HG03064 (cell line): ENCODE results near the gene SPAG4.
A peak's percentile ranks its signal among the peaks of the same experiment; 100 is the strongest.

Experiments
- ATAC-seq: cut with Tn5 transposase; IDR thresholded peaks from one replicate; pipeline ENCODE4 v1.9.1; 2021; ENCODE audit warnings: low read depth; ENCODE audit not compliant: unreplicated experiment

Gene SPAG4

DNA sequence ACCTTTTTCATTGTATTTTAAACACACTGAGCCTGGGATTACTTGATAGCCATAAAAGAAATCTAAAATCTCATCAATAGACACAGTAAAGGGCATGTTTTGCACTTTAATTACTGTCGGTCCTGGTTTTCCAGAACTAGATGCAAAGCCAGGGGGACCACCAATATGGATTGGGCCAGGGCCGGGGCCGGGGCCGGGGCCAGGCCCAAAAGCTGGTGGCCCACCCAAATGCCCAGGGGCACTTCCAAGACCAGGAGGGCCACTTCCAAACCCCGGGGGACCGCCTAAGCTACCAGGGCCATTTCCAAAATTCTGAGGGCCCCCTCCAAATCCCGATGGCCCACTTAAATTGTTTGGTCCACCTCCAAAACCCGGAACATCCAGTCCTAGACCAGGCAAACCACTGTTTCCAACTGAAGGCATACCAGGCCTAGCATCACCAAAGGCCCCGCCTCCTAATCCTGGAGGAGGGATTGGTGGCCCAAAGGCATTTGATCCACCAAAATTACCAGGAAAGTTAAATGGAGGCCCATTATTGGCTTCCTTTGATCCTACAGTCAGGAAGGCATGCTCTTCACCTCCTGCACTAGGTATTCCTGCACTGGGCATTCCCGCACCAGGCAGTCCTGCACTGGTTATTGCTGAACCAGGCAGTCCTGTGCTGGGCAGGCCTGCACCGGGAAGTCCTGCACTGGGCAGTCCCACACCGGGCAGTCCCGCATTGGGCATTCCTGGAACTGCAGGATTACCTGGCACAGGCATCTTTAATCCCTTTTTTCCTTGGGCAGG lies 37.2 kb downstream of the SPAG4 start:
- ATAC-seq, result no peak

DNA sequence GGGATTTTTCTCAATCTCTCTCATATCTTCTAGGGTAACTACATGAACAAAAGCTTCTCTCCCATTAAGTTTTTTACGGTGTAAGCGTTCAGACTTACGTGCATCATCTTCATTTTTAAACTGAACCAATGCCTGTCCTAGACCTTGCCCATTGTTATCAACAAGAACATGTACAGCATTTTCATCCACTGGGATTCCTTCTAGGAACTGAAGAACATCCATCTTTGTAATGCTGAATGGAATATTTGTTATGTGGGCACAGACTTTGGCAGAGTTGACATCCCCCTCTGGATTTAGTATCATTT lies 37.8 kb downstream of the SPAG4 start:
- no peak for ATAC-seq

DNA sequence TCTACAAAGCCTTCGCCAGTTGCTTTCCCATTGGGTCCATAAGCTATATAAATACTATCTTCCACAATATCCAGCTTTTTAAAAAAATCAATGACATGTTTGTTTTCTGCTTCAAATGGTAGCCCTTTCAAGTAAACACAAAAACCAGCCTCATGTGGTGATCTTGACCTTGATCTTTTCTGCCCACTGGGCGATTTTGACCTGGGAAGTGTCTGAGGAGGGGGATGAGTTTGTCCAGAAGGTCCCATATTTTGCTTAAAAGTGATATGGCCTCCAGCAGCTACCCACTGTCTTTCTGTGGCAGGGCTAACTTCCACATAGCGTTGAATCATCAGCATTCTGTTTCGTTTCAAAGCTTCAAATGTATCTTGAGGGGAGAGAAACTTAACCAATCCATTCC lies 38.3 kb downstream of the SPAG4 start:
- no peak for ATAC-seq

DNA sequence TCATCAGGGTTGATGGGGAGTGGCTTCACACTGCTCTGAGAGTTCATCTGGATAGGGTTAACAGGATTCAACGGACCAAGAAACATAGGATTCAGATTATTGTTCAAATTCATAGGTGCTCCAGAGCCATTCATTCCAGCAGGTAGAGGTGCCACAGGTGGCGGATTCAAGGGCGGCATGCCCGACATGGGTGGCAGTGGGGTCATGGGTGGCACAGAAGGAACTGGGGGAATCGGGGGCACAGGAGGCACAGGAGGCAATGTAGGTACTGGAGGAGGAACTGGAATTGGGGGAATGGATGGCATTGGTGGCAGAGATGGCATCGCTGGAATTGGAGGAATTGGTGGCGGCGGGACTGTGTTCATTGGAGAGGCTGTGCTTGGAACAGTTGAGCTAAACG lies 38.8 kb downstream of the SPAG4 start:
- ATAC-seq, result no peak

DNA sequence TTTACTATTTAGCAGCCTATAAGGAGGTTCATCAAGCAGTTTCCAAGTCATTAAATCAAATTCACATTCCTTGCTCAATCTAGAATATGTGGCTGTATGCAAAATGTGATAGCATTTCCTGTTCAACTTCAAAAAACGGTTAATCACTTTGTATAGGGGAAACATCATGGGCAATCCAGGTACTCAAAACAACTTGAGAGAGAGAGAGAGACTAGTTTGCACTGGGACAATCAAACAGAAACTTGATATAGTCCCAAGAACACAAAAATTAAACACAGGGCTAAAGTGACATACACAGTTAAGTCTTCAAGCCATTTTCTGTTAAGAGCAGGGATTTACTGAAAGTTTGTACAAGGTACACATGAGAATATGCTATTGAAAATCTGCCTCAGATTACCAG lies 41.6 kb downstream of the SPAG4 start:
- ATAC-seq, result no peak

DNA sequence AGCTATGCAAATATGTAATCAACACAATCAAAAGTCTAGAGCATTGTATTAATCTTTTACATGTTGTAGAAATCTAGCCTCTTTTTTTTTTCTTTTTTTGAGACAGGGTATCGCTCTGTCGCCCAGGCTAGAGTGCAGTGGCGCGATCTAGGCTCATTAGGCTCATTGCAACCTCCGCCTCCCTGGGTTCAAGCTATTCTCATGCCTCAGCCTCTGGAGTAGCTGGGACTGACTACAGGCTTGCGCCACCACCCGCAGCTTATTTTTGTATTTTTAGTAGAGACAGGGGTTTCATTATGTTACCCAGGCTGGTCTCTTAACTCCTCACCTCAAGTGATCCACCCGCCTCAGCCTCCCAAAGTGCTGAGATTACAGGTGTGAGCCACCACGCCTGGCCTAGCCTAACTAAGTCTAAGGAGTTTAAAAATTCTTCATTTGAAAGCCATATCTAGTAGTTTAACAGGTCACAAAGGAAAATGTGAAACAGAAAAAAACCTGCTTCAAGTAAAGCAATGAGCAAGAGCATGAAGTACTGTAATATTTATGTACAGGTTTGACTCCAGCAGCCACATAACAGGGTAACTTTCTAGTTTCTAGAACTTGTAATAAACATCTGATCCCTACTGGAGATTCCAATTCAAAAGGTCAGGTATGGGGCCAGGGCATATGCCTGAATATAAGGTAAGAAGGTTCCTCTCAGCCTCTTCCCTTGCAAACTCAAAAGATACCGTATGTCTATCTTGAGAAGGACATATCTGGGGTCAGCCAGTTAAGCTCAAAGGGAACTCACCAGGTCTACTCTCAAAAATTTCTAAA lies 44.7 kb downstream of the SPAG4 start:
- no peak for ATAC-seq

DNA sequence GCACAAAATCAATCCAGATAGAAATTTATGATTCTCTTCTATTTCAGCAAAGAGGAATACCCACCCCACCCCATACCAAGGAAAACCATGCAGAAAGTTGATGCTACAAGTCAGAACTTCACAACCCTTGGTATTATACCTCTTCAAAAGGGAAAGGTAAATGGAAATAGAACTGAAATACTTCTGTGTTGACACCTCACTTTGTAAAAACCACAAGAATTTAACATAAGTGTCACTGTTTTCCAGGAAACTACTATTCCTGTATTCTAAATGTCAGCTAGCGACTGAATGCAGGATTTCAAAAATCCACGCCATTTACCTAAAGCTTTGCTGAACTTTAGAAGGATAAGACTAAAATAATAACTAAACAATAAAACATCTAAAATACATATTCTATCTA lies 45.4 kb downstream of the SPAG4 start:
- ATAC-seq, result no peak

DNA sequence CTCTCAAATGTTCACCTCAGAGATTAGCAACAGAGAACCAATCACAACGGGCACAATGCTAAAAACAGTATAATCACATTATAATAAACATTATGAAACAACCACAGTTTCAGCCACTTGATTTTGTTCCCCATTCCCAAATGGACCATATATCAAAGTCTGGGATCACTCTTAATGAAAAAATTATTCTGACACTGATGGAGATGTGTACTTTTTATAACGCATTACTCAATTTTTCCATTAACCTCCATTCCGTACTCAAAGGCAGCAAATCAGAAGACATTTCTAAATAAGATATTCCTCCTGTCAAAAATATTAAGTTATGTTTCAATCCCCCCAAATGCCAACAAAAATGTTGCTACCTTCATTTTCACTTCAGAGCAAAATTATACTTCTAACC lies 46.3 kb downstream of the SPAG4 start:
- no peak for ATAC-seq

DNA sequence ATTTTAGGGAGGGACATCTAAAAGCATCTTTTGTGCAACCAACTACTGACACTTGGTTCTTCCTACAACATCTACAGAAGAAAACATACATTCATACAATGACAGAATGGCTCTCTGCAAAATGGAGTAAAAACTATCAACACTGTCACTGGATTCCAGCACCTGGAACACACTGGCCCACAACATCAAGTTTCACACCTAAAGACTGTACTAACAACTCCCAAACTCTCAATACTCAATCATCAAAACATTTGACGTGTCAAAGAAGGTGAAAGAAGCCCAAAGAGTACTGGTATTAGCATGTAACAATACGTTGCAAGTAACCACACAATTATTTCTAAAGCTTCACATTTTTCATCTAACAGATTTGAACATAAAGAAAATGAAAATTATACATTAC lies 46.9 kb downstream of the SPAG4 start:
- no peak for ATAC-seq

DNA sequence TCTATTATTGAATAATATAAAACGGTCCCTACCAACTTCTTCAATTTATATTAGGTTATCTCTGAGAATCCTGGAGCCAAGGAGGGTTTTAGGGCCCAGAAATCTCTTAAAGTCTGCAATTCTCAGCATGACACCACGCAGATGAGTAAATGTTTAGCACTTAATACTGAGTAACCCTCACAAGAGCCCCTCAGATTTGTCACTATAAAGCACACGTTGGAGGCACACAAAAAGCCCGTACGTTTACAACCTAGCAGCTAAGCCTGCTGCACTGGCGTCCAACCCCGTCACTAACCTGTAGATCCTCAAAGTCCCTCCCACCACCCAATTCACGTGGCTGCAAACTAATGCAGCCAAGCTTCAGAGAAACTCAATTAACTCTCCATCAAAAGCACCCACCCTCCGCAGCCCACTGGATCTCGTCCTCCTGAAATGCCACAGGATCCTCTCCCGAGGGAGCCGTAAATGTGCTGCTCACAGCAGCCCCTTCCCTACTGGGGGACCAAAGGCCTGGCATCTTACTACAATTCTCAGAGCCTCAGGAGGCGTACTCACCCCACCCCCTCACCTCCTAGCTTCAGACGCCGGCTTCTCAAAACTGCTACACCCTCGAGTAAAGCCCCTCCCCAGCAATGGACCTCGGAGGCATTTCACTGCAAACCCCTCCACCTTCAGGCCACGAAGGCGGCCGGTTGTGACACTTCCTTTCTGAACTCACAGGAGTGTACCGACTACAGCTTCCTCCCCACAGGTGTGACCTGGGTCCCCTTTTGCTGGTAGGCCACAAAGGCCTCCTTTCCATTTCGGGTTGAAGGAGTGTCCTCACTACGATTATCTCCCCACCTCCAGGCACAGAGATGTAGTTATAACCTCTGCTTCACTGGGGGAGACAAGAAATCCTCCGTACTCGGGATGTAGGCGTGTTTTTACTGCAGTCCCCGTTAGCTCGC lies 48.2 kb downstream of the SPAG4 start:
- ATAC-seq, result peak; percentile 25

DNA sequence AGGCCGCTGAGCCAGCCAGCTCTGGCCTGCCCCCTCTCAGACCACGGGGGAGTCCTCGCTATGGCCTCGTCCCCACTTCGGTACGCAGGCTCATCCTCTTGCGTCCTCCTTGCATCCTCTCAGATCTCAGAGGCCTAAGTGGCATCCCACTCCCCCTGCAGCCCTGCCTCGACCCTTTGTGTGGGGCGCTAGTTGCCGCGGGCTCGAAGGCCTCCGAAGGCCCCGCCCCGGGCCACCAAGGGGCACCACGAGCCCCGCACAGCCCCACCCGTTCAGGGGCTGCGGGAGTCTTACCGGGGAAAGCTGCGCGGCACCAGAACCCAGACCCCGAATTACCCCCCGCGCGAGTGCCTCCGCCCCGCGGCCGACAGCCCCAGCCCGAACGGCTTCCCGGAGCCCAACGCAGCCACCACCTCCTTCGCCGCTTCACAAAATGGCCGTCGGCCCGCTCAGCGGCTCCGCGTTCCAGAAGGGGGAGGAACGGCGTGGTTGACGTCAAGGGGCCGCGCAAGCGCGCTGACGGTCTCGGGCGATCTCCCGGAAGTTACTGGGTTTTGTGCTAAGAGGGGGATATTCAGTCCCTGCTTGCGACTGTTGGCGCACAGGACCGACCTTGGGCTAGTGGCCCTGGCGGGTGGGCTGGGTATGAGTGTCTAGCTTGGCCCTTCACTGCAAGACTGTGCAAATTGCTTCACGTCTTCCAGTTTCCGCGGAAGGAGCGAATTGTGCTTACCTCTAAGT lies 49.0 kb downstream of the SPAG4 start, which contains the start of the genes CPNE1 and RBM12:
Gene CPNE1, minus strand, starts transcription at position 435 of the 741 bp plus-strand sequence. CDS start 31,977 bp downstream, outside the sequence.
Gene RBM12, minus strand, starts transcription at position 435 of the 741 bp plus-strand sequence. CDS start 9,578 bp downstream, outside the sequence.
- peak; percentile 67 for ATAC-seq

DNA sequence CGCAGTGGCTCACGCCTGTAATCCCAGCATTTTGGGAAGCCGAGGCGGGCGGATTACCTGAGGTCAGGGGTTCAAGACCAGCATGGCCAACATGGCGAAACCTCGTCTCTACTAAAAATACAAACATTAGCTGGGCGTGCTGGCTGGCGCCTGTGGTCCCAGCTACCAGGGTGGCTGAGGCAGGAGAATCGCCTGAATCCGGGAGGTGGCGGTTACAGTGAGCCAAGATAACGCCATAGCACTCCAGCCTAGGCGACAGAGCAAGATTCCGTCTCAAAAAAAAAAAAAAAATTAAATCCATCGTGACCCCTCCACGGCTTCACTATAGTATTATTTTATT lies 50.3 kb downstream of the SPAG4 start:
- no peak for ATAC-seq

DNA sequence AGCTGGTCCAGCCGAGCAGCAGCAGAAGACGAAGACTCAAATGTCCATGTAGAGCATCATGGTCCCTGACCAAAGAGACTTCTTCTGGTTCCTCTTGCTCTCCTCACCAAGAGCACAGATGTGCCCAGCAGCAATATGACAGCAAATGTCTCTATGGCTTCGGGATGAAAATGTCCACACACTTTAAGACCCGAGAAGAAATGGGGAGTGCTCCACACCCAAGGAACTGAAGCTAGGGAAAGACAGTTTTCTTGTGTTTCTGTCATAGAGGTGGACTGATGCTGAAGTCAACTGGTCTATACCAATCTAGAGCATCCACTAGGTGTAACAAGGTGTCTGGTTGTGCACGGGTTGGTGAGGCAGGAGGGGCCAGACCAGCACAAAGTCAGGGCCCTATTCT lies 53.6 kb downstream of the SPAG4 start:
- ATAC-seq, result no peak

DNA sequence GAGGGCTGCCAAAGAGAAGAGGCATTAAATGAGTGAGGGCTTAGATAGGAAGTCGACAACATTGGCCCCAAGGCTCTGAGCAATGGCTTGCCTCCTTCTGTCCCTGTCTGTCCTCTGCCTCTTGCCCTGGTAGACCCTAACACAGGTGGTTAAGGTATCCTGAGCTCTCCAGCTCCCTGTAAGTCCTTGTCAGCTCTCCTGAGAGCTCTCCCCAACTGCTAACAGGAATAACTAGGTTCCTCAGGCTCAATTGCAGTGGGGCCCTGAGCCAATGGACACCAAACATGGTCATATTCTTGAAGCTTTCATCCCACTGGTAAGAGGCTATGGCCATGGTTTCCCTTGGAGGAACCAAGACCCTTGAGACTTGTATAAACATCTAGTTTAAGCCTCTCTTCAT lies 54.1 kb downstream of the SPAG4 start:
- no peak for ATAC-seq
